ENCODE data around the gene RFK. TPM values are rescaled to one million over a fixed set of nuclear protein-coding genes. Genes with fewer than 3 reads are reported as not detected.
"Not testable (repeated sequence)": the region's sequence is repeated elsewhere in the genome, so short reads cannot be mapped to it uniquely, and the experiment has no call there.

Gene RFK
- total and polyA plus RNA-seq, 8 donors, result 3.8 to 57.7 (median 28.1) TPM

GRCh38 chr9:76366275-76366674 is 28.0 kb downstream of the RFK start:
- no peak overlapping the region for H3K27ac ChIP-seq
- H3K36me3 ChIP-seq, result no peaks in the 10 kb centered on the region
- DNase-seq, result peak in 1 of 2 donors; percentile 19
- H3K4me1 ChIP-seq, result peaks cover 9 to 52% (median 20%) of the 10 kb centered on the region in 4 donors
- H3K27me3 ChIP-seq, result no peaks in the 10 kb centered on the region
- WGBS, 5 donors, result 47 to 68% (median 50%) methylated on average over 4 of the region's 4 CpGs
- TF ChIP-seq POLR2AphosphoS5 (IDR thresholded peaks at IDR 0.05) (no peak), POLR2A (IDR thresholded peaks at IDR 0.05) (no peak), EP300 (IDR thresholded peaks at IDR 0.05) (no peak)
- TF ChIP-seq, protein P1, sequence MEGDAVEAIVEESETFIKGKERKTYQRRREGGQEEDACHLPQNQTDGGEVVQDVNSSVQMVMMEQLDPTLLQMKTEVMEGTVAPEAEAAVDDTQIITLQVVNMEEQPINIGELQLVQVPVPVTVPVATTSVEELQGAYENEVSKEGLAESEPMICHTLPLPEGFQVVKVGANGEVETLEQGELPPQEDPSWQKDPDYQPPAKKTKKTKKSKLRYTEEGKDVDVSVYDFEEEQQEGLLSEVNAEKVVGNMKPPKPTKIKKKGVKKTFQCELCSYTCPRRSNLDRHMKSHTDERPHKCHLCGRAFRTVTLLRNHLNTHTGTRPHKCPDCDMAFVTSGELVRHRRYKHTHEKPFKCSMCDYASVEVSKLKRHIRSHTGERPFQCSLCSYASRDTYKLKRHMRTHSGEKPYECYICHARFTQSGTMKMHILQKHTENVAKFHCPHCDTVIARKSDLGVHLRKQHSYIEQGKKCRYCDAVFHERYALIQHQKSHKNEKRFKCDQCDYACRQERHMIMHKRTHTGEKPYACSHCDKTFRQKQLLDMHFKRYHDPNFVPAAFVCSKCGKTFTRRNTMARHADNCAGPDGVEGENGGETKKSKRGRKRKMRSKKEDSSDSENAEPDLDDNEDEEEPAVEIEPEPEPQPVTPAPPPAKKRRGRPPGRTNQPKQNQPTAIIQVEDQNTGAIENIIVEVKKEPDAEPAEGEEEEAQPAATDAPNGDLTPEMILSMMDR (IDR thresholded peaks at IDR 0.05), result no peak
- no peak overlapping the region for H3K4me3 ChIP-seq
- no peaks in the 10 kb centered on the region for H3K9me3 ChIP-seq
- intact Hi-C loops (cut with DNase I; ENCODE audit: low total_unique reads), result no loop called here

- Histone ChIP-seq H3K4me1 (peaks cover 4 to 40% (median 14%) of the 10 kb centered on the region in 4 donors), H3K36me3 (no peaks in the 10 kb centered on the region), H3K27me3 (no peaks in the 10 kb centered on the region), H3K4me3 (no peak overlapping the region), H3K27ac (no peak overlapping the region), H3K9me3 (no peaks in the 10 kb centered on the region)
- WGBS, 5 donors, result 19 to 38% (median 25%) methylated on average over 1 of the region's 1 CpG
- peak in 1 of 2 donors; percentile 23 for DNase-seq
- TF ChIP-seq POLR2A (IDR thresholded peaks at IDR 0.05) (no peak), POLR2AphosphoS5 (IDR thresholded peaks at IDR 0.05) (peak in 1 of 3 donors; percentile 37), EP300 (IDR thresholded peaks at IDR 0.05) (no peak)
- TF ChIP-seq, protein P1 (IDR thresholded peaks at IDR 0.05), result no peak
- intact Hi-C loops (cut with DNase I; ENCODE audit: low total_unique reads), result no loop called here
Measured at GRCh38 chr9:76365028-76365427, 29.2 kb downstream of the RFK start.

DNA sequence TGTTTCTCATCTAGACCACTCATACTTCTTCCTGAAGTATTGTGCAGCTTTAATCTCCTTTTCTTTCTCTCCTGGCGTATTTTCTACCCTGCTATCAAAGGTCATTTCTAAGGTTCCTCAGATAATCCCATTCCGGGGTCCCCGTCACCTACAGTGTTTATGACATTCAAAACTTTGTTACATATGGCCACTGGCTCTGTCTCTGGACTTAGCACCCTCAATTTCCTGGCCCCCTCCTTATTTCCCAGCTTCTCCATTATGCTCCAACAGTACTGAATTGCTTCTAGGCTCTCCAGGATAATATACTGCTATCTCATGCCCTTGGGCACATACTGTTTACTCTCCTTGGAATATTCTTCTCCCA is 31.2 kb downstream of the RFK start:
- Histone ChIP-seq H3K9me3 (no peaks in the 10 kb centered on the region), H3K36me3 (no peaks in the 10 kb centered on the region), H3K27ac (no peak overlapping the region), H3K4me3 (no peak overlapping the region), H3K4me1 (peaks cover 0 to 25% (median 4%) of the 10 kb centered on the region in 4 donors), H3K27me3 (no peaks in the 10 kb centered on the region)
- intact Hi-C loops (cut with DNase I; ENCODE audit: low total_unique reads), result no loop called here
- no peak for DNase-seq
- WGBS, 5 donors, result 60 to 76% (median 63%) methylated on average over 3 of the region's 3 CpGs
- TF ChIP-seq EP300 (IDR thresholded peaks at IDR 0.05) (no peak), POLR2A (IDR thresholded peaks at IDR 0.05) (no peak), POLR2AphosphoS5 (IDR thresholded peaks at IDR 0.05) (no peak)
- TF ChIP-seq, protein P1 (IDR thresholded peaks at IDR 0.05), result no peak

- intact Hi-C loops (cut with DNase I; ENCODE audit: low total_unique reads); H3K27me3 ChIP-seq; H3K36me3 ChIP-seq; H3K9me3 ChIP-seq; DNase-seq; H3K4me3 ChIP-seq; H3K27ac ChIP-seq: not testable (repeated sequence)
- 69 to 86% (median 82%) methylated on average over 16 of the region's 16 CpGs for WGBS, 5 donors
- peaks cover 0 to 25% (median 4%) of the 10 kb centered on the region in 4 donors for H3K4me1 ChIP-seq
Measured at GRCh38 chr9:76362332-76363031, 31.7 kb downstream of the RFK start.

GRCh38 chr9:76359766-76360165 is 34.5 kb downstream of the RFK start:
- Histone ChIP-seq H3K36me3 (no peaks in the 10 kb centered on the region), H3K9me3 (no peaks in the 10 kb centered on the region), H3K27me3 (no peaks in the 10 kb centered on the region), H3K27ac (no peak overlapping the region), H3K4me1 (peaks cover 0 to 10% (median 0%) of the 10 kb centered on the region in 4 donors), H3K4me3 (no peak overlapping the region)
- TF ChIP-seq EP300 (IDR thresholded peaks at IDR 0.05) (no peak), POLR2A (IDR thresholded peaks at IDR 0.05) (no peak), POLR2AphosphoS5 (IDR thresholded peaks at IDR 0.05) (no peak)
- WGBS, 5 donors, result 83 to 95% (median 86%) methylated on average over 2 of the region's 2 CpGs
- intact Hi-C loops (cut with DNase I; ENCODE audit: low total_unique reads), result no loop called here
- no peak for DNase-seq

All from stomach (tissue), 9 donors.